ENCODE data around the gene PELI1.
"Not testable (repeated sequence)": the region's sequence is repeated elsewhere in the genome, so short reads cannot be mapped to it uniquely, and the experiment has no call there.

The PELI1 gene

DNA sequence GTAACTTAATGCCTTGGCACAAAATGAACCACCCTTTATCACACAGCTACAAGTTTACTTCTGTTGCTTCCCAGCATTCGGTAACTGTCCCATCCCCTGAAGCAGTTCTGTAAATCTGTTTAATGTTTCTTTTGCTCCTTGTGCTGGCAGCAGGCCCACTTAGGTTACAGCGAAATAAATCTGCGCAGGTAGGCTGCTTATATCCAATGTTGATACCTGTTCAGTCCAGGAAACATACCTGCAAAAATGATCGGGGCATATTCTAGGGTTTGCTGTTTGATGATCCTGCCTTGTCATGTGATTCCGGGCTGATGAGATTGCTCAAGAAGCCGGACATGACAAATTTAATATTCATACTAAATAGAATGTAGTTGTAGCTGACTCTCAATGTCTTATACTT, 23.3 kb downstream of the PELI1 start:
- no peak for DNase-seq

DNA sequence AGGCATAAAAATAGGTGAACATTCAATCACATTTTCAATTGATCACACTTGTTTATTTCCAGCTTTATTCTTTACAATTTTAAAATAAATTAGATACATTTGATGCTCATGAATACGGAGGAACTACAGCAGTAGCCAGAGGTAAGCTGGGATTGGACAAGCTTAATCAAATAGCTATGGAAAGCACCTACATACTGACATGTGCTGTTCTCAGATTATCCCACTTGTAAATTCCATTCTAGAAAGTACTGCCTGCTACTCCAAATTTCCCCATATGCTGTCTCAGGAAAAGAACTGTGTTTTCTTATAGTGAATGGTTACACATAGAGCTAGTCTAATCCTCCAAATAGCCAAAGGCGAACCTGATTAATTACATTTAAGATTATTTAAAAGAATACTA, 24.2 kb downstream of the PELI1 start:
- DNase-seq: no peak

- no peak for DNase-seq
Observed at GRCh38 chr2:64119369-64119768, 24.9 kb downstream of the PELI1 start.

- DNase-seq: no peak
Observed at GRCh38 chr2:64115808-64116598, 28.2 kb downstream of the PELI1 start.

GRCh38 chr2:64114912-64115277, 29.3 kb downstream of the PELI1 start:
- DNase-seq: no peak

- no peak for DNase-seq
Observed at GRCh38 chr2:64114063-64114911, 29.9 kb downstream of the PELI1 start.

DNA sequence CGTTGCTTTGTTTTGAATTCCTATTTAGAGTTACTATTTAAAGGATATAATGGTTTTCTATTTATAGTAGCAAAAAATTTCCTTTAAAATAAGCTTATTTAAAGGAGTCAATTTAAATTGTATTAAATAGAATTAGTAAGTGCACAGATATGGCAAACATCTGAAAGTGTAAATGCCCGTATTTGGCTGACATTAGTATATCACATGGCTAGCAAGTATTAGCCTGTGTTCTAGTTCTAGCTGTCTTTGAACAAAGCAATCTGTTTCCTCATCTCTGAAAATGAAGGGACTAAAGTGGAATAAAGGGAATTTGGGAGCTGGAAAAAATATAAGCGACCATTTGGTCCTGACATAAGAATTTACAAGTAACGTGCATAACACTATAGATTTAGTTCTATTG, 32.2 kb downstream of the PELI1 start:
- DNase-seq: no peak

GRCh38 chr2:64111426-64111825, 32.8 kb downstream of the PELI1 start:
- no peak for DNase-seq

- DNase-seq: no peak
Observed at GRCh38 chr2:64108666-64109241, 35.5 kb downstream of the PELI1 start.

DNA sequence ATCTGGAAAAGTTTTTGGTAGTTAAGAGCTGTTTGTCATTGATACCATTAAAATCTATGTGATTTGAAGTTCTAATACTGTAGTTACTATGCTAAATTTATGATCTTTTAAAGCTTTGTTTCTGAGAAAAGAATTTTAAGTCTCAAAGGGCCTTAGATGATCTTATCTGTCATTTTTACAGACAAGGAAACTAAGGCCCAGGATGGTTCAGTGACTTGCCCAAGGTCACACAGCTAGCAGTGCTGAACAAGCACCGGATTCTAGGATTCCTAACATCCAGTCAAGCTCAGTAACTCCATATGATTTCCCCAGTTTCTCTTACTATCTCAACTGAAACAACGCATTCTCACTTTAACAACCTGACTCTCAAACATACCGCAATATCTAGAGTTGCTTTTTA, 37.7 kb downstream of the PELI1 start:
- DNase-seq: no peak

- DNase-seq: no peak
Observed at GRCh38 chr2:64105670-64106461, 38.4 kb downstream of the PELI1 start.

- DNase-seq: no peak
Observed at GRCh38 chr2:64104933-64105332, 39.3 kb downstream of the PELI1 start.

- DNase-seq: not testable (repeated sequence)
Observed at GRCh38 chr2:64102736-64103135, 41.5 kb downstream of the PELI1 start.

DNA sequence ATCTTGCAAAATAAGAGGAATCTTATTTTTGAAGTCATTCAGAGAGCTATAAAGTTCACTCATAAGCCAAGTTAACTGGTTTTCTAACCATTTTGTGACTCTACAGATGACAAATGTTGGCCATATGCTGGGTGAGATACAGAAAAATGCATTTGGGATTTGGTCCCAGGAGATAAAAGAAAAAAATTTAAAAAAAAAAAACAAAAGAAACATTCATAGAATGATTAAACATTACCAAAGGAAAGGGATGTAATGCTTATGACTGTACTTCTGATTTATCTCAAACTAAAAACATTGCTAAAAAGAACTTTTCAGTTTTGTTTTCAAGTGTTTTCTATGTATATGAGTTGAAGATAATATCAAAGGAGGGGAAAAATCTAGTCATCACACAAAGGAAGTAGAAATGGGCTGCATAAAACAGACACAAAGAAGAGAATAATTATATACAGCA, 43.1 kb downstream of the PELI1 start:
- DNase-seq: no peak

GRCh38 chr2:64100584-64100983, 43.6 kb downstream of the PELI1 start:
- not testable (repeated sequence) for DNase-seq

DNA sequence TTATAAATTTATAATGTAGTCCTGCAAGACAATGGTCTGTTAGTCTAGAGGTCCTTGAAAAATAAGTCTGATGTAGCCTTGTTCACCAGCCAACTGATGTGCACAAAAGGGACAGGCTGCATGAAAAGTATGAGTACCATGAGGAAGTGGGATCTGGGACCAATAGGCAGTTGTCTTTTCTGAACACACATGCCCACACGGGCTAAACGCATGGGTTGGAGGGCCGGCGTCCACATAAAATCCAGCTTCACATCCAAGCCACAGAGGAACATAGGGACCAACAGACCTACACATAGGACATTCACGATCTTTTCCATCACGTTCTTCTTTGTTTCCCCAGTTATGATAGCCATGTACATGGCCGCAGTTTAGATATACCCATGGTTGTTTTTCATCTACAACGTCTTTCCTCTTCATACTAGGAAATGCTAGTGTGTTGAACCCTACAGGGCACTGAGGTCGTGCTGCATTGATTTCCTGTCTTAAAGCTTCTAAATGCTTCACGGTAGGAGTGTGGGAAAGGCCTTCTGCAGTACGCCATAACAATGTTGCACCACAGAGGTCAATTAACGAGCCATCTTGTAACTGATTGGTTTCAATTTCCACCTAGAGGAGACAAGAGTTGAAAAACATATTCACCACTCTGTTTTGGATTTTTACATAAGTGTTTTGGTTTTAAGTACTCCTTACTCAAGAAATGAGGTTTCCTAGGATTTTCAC, 49.4 kb downstream of the PELI1 start:
- DNase-seq: no peak

GRCh38 chr2:64093341-64093740, 50.9 kb downstream of the PELI1 start:
- DNase-seq: no peak

- no peak for DNase-seq
Observed at GRCh38 chr2:64092502-64092901, 51.7 kb downstream of the PELI1 start.

DNA sequence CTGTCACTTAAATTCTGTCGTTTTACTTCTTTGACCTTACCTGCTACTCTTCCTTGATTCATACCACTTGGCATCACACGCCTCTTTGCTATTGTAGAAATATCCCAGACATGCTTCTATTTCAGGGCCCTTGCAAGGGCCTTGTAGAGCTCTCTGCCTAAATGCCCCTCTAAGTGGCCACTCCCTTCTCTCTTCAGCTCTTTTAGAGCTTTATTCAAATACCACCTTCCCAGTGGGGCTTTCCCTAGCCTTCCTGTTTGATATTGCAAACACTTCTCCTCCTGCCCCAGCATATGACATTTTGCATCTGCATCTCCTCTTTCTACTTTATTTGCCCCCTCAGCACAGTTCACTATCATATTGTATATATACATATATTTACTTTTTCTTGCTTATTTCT, 54.0 kb downstream of the PELI1 start:
- DNase-seq: no peak

GRCh38 chr2:64086347-64087082, 57.7 kb downstream of the PELI1 start:
- no peak for DNase-seq

GRCh38 chr2:64085936-64086335, 58.3 kb downstream of the PELI1 start:
- DNase-seq: no peak

- no peak for DNase-seq
Observed at GRCh38 chr2:64081046-64081445, 63.2 kb downstream of the PELI1 start.
